A549 (cell line): ENCODE data around the gene ERMN. TPM values are rescaled to one million over a fixed set of nuclear protein-coding genes. Genes with fewer than 3 reads are reported as not detected.

ENCODE experiments used
- ATAC-seq, 2 experiments: fragments of 200-7000 bp in 1 of 2; fragments of >200 bp in 1 of 2; cut with Nextera tagmentation in 1 of 2; cut with Tn5 transposase in 1 of 2; 3 replicates each; pipeline versions ENCODE4 v1.8.0 to v1.9.1; 2018 to 2020; ENCODE audit warnings: mild to moderate bottlenecking in 1 of 2, moderate library complexity in 1 of 2
- CTCF ChIA-PET: fragments of 300-600 bp; sonication (Branson Sonifier 250); formaldehyde crosslinking; extraction: SDS; loops from one replicate; lab custom pipeline; 2021; ENCODE audit warnings: antibody characterized with exemption, inconsistent platforms; lab: Yijun Ruan, JAX
- POLR2A ChIA-PET: fragments of 350-600 bp; formaldehyde crosslinking; extraction: SDS; loops from one replicate; lab custom pipeline; 2021; ENCODE audit warnings: antibody characterized with exemption, inconsistent platforms; lab: Yijun Ruan, JAX
- DNase-seq, 2 experiments: peaks; one replicate each; pipeline versions ENCODE4 v3.0.0 to v3.0.0-alpha.2; 2011 to 2016; ENCODE audit warnings: low read depth in 1 of 2, low spot score in 1 of 2
- FAIRE-seq: peaks from 2 replicates; lab custom pipeline; 2011; peaks lifted over from hg19 to GRCh38; lab: Jason Lieb, UNC
- H3K27ac ChIP-seq, 2 experiments: fragments of >200 bp; sonication (Bioruptor Twin); formaldehyde crosslinking; 3 replicates each; pipeline ENCODE4 v1.5.1; 2016 to 2017
- H3K4me1 ChIP-seq: fragments of >200 bp; sonication (Bioruptor Twin); formaldehyde crosslinking; 3 replicates; pipeline ENCODE4 v1.6.1; 2016
- H3K4me2 ChIP-seq: fragments of >200 bp; sonication (Bioruptor Twin); formaldehyde crosslinking; 3 replicates; pipeline ENCODE4 v1.6.1; 2016
- H3K4me3 ChIP-seq: fragments of >200 bp; sonication (Bioruptor Twin); formaldehyde crosslinking; 3 replicates; pipeline ENCODE4 v1.5.1; 2016
- H3K9me3 ChIP-seq: fragments of >200 bp; sonication (Bioruptor Twin); formaldehyde crosslinking; 3 replicates; pipeline ENCODE4 v1.6.1; 2016
- BHLHE40 ChIP-seq: IDR thresholded peaks from 2 replicates; pipeline ENCODE4 v1.6.1; 2012; ENCODE audit warnings: low read depth, low read length, inconsistent platforms
- CHD2 ChIP-seq: fragments of 150-350 bp; IDR thresholded peaks from 2 replicates; pipeline ENCODE4 v1.6.1; 2014; ENCODE audit warnings: low read length; ENCODE audit not compliant: partially characterized antibody
- EHF ChIP-seq: fragments of 250-450 bp; sonication (Bioruptor Pico); IDR thresholded peaks from 2 replicates; pipeline ENCODE4 v1.5.0; 2020; ENCODE audit warnings: mild to moderate bottlenecking
- EHMT2 ChIP-seq: fragments of 200-600 bp; sonication (generic); IDR thresholded peaks from 2 replicates; pipeline ENCODE4 v1.6.1; 2016; ENCODE audit warnings: antibody characterized with exemption, low read depth, mild to moderate bottlenecking, moderate library complexity
- EP300 ChIP-seq, 2 experiments: fragments of >200 bp; sonication (Bioruptor Twin); formaldehyde crosslinking; IDR thresholded peaks; 2 replicates in 1 of 2; 3 replicates in 1 of 2; pipeline ENCODE4 v1.6.1; 2016 to 2017
- FOSB ChIP-seq: fragments of 250-450 bp; sonication (Bioruptor Pico); IDR thresholded peaks from 2 replicates; pipeline ENCODE4 v1.5.0; 2020; ENCODE audit warnings: mild to moderate bottlenecking, moderate library complexity
- FOSL2 ChIP-seq, 2 experiments: fragments of 450-650 bp in 1 of 2; fragments of >200 bp in 1 of 2; sonication (Bioruptor Twin) in 1 of 2; formaldehyde crosslinking; IDR thresholded peaks; 2 replicates each; pipeline versions ENCODE4 v1.5.0 to v1.6.1; 2016 to 2020; ENCODE audit warnings: mild to moderate bottlenecking in 1 of 2, moderate library complexity in 1 of 2
- HDAC2 ChIP-seq: fragments of 200-600 bp; sonication (generic); IDR thresholded peaks from 2 replicates; pipeline ENCODE4 v1.6.1; 2016
- HMGXB4 ChIP-seq: fragments of 250-450 bp; sonication (Bioruptor Pico); IDR thresholded peaks from 2 replicates; pipeline ENCODE4 v1.5.0; 2021; ENCODE audit warnings: mild to moderate bottlenecking, moderate library complexity, borderline replicate concordance
- HOXA7 ChIP-seq: fragments of 250-450 bp; sonication (Bioruptor Pico); IDR thresholded peaks from 2 replicates; pipeline ENCODE4 v1.5.0; 2020; ENCODE audit warnings: mild to moderate bottlenecking, moderate library complexity
- HOXB13 ChIP-seq: fragments of 250-450 bp; sonication (Bioruptor Pico); IDR thresholded peaks from 2 replicates; pipeline ENCODE4 v1.5.0; 2020; ENCODE audit warnings: low read depth, mild to moderate bottlenecking, moderate library complexity
- HOXB5 ChIP-seq: fragments of 250-450 bp; sonication (Bioruptor Pico); IDR thresholded peaks from 2 replicates; pipeline ENCODE4 v1.5.0; 2020; ENCODE audit warnings: mild to moderate bottlenecking, moderate library complexity
- JUN ChIP-seq, 2 experiments: fragments of >200 bp; sonication (Bioruptor Twin); formaldehyde crosslinking; IDR thresholded peaks; 2 replicates in 1 of 2; 3 replicates in 1 of 2; pipeline ENCODE4 v1.6.1; 2016 to 2017
- JUNB ChIP-seq: fragments of >200 bp; sonication (Bioruptor Twin); formaldehyde crosslinking; IDR thresholded peaks from 2 replicates; pipeline ENCODE4 v1.6.1; 2016
- KDM5A ChIP-seq: fragments of 200-600 bp; sonication (generic); IDR thresholded peaks from 2 replicates; pipeline ENCODE4 v1.6.1; 2016; ENCODE audit warnings: antibody characterized with exemption, mild to moderate bottlenecking
- MAFK ChIP-seq: fragments of 450-650 bp; IDR thresholded peaks from 2 replicates; pipeline ENCODE4 v1.6.1; 2014; ENCODE audit not compliant: partially characterized antibody
- MAZ ChIP-seq: fragments of 150-350 bp; IDR thresholded peaks from 2 replicates; pipeline ENCODE4 v1.6.1; 2014; ENCODE audit warnings: antibody characterized with exemption, low read depth, low read length, borderline replicate concordance
- MYC ChIP-seq: IDR thresholded peaks from 2 replicates; pipeline ENCODE4 v1.6.1; 2012; ENCODE audit warnings: mild to moderate bottlenecking, inconsistent platforms, low read length, improper control_type of control experiment, borderline replicate concordance
- NR3C1 ChIP-seq: fragments of >200 bp; sonication (Bioruptor Twin); formaldehyde crosslinking; IDR thresholded peaks from 3 replicates; pipeline ENCODE4 v1.6.1; 2017
- PBX3 ChIP-seq: IDR thresholded peaks from 2 replicates; pipeline ENCODE4 v1.6.1; 2012
- POLR2A ChIP-seq: IDR thresholded peaks from 2 replicates; pipeline ENCODE4 v1.6.1; 2012; ENCODE audit warnings: mild to moderate bottlenecking, low read length
- POLR2AphosphoS2 ChIP-seq: conservative IDR thresholded peaks from 2 replicates; pipeline ENCODE4 v1.6.1; 2012; ENCODE audit warnings: low read length, improper control_type of control experiment, inconsistent platforms
- RCOR1 ChIP-seq: fragments of 150-350 bp; IDR thresholded peaks from 2 replicates; pipeline ENCODE4 v1.6.1; 2014; ENCODE audit warnings: antibody characterized with exemption, low read length, low read depth
- TP53 ChIP-seq: fragments of 250-450 bp; sonication (Bioruptor Pico); IDR thresholded peaks from 2 replicates; pipeline ENCODE4 v1.5.0; 2021; ENCODE audit warnings: mild to moderate bottlenecking, moderate library complexity
- USF2 ChIP-seq: fragments of 450-650 bp; IDR thresholded peaks from 2 replicates; pipeline ENCODE4 v1.6.1; 2014; ENCODE audit warnings: antibody characterized with exemption
- ZC3H11A ChIP-seq: fragments of 450-650 bp; IDR thresholded peaks from 2 replicates; pipeline ENCODE4 v1.6.1; 2014; ENCODE audit warnings: antibody characterized with exemption, mild to moderate bottlenecking
- ZFP36 ChIP-seq: fragments of 450-650 bp; IDR thresholded peaks from 2 replicates; pipeline ENCODE4 v1.6.1; 2014; ENCODE audit warnings: borderline replicate concordance; ENCODE audit not compliant: partially characterized antibody
- WGBS: methylation state at CpG from one replicate; pipeline ENCODE4 v1.1.6; 2017; ENCODE audit errors: missing lambda C conversion rate; 5-methylcytosine and 5-hydroxymethylcytosine counted together
- polyA plus RNA-seq, 4 experiments: library from polyadenylated mRNA; depleted of rRNA in 3 of 4; stranded (reverse); fragments of >200 nt; fragmentation: RNase III in 1 of 4; extraction: RNeasy Plus Mini Kit Qiagen cat#74134 plus additional on column Dnase treatment in 1 of 4; gene quantifications; 2 replicates in 3 of 4; 3 replicates in 1 of 4; pipeline ENCODE4 v1.2.3, GENCODE V29; 2011 to 2017

Gene ERMN
- polyA plus RNA-seq, 2 of the 4 experiments (the other 2 are of a cell fraction): not detected

- CTCF ChIA-PET: interaction anchor here (0.6 to 7.6 kb wide), 22 partner anchors 8 to 708 kb away, joined by 3 to 79 read pairs (median 4); no protein-coding TSS in a partner anchor
- H3K4me2 ChIP-seq: no peak overlapping the region
- TF ChIP-seq HOXB13 (CRISPR knock-in tag): no peak
- no peak for TF ChIP-seq CHD2
- TF ChIP-seq TP53: no peak
- TF ChIP-seq NR3C1: no peak
- no peak for TF ChIP-seq POLR2AphosphoS2
- TF ChIP-seq HMGXB4: no peak
- TF ChIP-seq USF2: no peak
- TF ChIP-seq FOSB (CRISPR knock-in tag): no peak
- no peak for TF ChIP-seq MAZ
- TF ChIP-seq MAFK: no peak
- TF ChIP-seq BHLHE40: no peak
- no peak for TF ChIP-seq HDAC2
- TF ChIP-seq EHF (CRISPR knock-in tag): no peak
- TF ChIP-seq EP300 (IDR thresholded peaks at IDR 0.05): no peak
- no peak for TF ChIP-seq FOSL2 (IDR thresholded peaks at IDR 0.05)
- no peak for TF ChIP-seq FOSL2 (CRISPR knock-in tag; IDR thresholded peaks at IDR 0.05)
- TF ChIP-seq PBX3: no peak
- POLR2A ChIA-PET: no interaction called here
- peaks cover 4% of the 10 kb centered on the region; the same call in 1 of the 3 replicates for H3K4me1 ChIP-seq
- no peaks in the 10 kb centered on the region for H3K9me3 ChIP-seq
- no peak overlapping the region for H3K27ac ChIP-seq
- FAIRE-seq (no peak), DNase-seq (no peak), ATAC-seq (peak in 1 of 2 experiments; percentile 53; a peak in 3 of 6 replicates)
- H3K4me3 ChIP-seq: no peak overlapping the region
- WGBS: 63% methylated on average over 3 of the region's 3 CpGs
Measured at GRCh38 chr2:157327200-157327599, 1.6 kb upstream of the ERMN start.

- CTCF ChIA-PET: interaction anchor here (0.6 to 7.6 kb wide), 12 partner anchors 10 to 707 kb away, joined by 3 to 79 read pairs (median 6); no protein-coding TSS in a partner anchor
- 75% methylated on average over 3 of the region's 3 CpGs for WGBS
- FAIRE-seq (no peak), ATAC-seq (no peak)
- H3K4me3 ChIP-seq: no peak overlapping the region
- H3K4me1 ChIP-seq: peaks cover 4% of the 10 kb centered on the region; the same call in 1 of the 3 replicates
- H3K4me2 ChIP-seq: no peak overlapping the region
- H3K9me3 ChIP-seq: no peaks in the 10 kb centered on the region
- POLR2A ChIA-PET: no interaction called here
- H3K27ac ChIP-seq: no peak overlapping the region
- TF ChIP-seq POLR2A (no peak), MAZ (no peak), ZFP36 (no peak), HOXB5 (CRISPR knock-in tag) (no peak), MYC (no peak), EHMT2 (no peak), JUN (IDR thresholded peaks at IDR 0.05) (no peak), POLR2AphosphoS2 (no peak), JUNB (no peak), KDM5A (no peak), PBX3 (no peak), ZC3H11A (no peak), FOSB (CRISPR knock-in tag) (no peak), HOXA7 (CRISPR knock-in tag) (no peak), MAFK (no peak), RCOR1 (no peak)
- TF ChIP-seq, all 56 proteins: peak for 0
- no peak for DNase-seq
Measured at GRCh38 chr2:157326698-157327097, 1.1 kb upstream of the ERMN start.
